GM18951 (cell line): ENCODE results near the gene DNAI4.
"Not testable (repeated sequence)": the region's sequence is repeated elsewhere in the genome, so short reads cannot be mapped to it uniquely, and the experiment has no call there.

ENCODE experiments used
- POLR2A ChIP-seq: IDR thresholded peaks from 4 replicates; pipeline ENCODE4 v1.6.1; 2011; ENCODE audit warnings: mild to moderate bottlenecking; ENCODE audit not compliant: insufficient read length, insufficient read depth; ENCODE audit errors: extremely low read depth
- in situ Hi-C: fragments of 300-500 bp; cut with MboI; formaldehyde crosslinking; loops from one replicate; pipeline ENCODE4 v1.12.0; 2022; ENCODE audit warnings: low sequenced_read_pairs, mixed read lengths, inconsistent platforms; ENCODE audit not compliant: unreplicated experiment

The DNAI4 gene

GRCh38 chr1:66919063-66919462 lies 5.6 kb downstream of the DNAI4 start:
- in situ Hi-C loops, result no loop called here
- no peak for TF ChIP-seq POLR2A

- in situ Hi-C loops, result no loop called here
Observed at GRCh38 chr1:66917476-66917875, 7.2 kb downstream of the DNAI4 start.

GRCh38 chr1:66916320-66916719 lies 8.3 kb downstream of the DNAI4 start:
- no peak for TF ChIP-seq POLR2A
- in situ Hi-C loops, result no loop called here

More at GRCh38 chr1:66917476-66917875, 7.2 kb downstream of the DNAI4 start:
- TF ChIP-seq POLR2A, result no peak

DNA sequence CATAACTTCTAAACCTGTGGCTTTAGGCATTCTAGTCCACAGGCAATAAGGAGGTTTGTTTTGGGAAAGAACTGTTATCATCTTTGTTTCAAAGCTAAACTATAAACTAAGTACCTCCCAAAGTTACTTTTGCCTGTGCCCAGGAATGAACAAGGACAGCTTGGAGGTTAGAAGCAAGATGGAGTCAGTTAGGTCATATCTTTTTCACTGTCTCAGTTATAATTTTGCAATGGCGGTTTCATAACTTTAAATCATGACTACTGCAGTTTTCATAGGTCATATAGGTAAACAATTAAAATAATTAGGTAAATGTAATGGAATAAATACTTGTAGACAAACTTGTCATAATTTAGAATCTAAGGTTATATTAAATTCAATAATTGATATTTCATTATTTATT lies 9.5 kb downstream of the DNAI4 start:
- in situ Hi-C loops, result not testable (repeated sequence)

DNA sequence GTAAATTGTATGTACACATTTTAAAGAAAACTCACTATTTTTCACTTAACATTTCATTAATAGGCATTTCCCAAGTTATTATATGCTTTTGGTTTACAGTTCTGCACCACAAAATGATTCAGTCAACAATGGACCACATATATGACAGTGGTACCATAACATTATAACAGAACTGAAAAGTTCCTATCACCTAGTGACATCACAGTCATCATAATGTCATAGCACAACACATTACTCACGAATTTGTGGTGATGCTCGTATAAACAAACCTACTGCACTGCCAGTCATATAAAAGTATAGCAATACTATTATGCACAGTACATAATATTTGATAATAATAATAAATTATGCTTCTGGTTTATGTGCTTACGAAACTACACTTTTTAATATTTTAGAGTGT lies 30.9 kb downstream of the DNAI4 start:
- TF ChIP-seq POLR2A, result no peak
- in situ Hi-C loops, result no loop called here

DNA sequence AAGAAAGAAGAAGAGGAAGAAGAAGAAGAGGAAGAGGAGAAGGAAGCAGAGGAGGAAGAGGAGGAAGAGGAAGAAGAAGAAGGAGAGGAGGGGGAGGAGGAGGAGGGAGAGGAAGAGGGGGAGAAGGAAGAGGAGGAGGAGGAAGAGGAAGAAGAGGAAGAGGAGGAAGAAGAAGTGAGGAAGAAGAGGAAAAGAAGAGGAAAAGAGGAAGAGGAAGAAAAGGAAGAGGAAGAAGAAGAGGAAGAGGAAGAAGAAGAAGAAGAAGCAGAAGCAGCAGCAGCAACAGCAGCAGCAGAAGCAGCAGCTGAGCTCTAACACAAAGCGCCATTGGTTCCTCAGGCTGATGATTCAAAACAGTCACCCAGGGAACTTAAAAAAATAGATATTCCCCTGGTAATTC lies 34.0 kb downstream of the DNAI4 start:
- TF ChIP-seq POLR2A, result no peak
- in situ Hi-C loops, result no loop called here

GRCh38 chr1:66889030-66889429 lies 35.6 kb downstream of the DNAI4 start:
- in situ Hi-C loops, result no loop called here
- TF ChIP-seq POLR2A, result no peak

DNA sequence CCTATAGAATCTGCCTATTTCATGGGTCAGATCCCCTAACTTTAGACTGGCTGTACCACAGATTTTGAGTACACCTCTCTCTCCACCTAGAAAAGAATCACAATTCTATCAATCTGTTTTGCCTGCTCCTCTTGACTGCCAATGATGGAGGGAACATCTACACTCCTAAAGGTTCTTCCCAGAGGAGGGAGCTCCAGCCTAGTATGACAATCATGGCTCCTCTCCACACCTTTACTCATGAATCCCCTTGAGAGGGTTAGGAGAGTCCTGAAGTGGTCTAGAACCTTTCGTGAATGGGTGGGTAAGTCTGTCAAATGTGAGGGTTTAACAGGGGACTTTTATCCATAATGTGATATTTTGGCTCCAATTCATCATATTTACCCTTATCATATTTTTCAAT lies 48.0 kb downstream of the DNAI4 start:
- in situ Hi-C loops, result no loop called here

GRCh38 chr1:66873111-66873510 lies 51.5 kb downstream of the DNAI4 start:
- no peak for TF ChIP-seq POLR2A
- in situ Hi-C loops, result no loop called here

More for the DNA sequence above, 48.0 kb downstream of the DNAI4 start:
- no peak for TF ChIP-seq POLR2A

GRCh38 chr1:66872024-66872423 lies 52.6 kb downstream of the DNAI4 start:
- in situ Hi-C loops, result not testable (repeated sequence)

GRCh38 chr1:66867501-66867900 lies 57.2 kb downstream of the DNAI4 start:
- TF ChIP-seq POLR2A, result no peak
- in situ Hi-C loops, result no loop called here

DNA sequence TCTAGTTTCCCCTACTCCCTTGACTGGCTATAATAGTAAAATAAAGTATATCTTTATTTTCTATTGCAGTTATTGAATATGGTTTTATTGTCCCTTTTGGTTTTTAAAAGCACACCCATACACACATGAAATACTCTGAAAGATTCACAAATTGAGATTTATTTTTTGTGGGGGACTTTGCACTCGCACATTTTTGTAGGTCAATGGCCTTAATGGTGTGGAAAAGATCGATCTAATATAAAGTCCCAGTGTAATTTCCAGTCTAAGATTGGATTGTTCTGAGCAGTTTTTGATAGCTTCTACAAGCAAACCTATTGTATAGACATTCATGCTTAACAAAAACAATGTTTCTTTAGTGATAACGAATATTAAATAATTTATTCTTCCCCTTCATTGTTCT lies 64.1 kb downstream of the DNAI4 start:
- in situ Hi-C loops, result no loop called here
- TF ChIP-seq POLR2A, result no peak

- in situ Hi-C loops, result no loop called here
- no peak for TF ChIP-seq POLR2A
Observed at GRCh38 chr1:66853379-66853778, 71.3 kb downstream of the DNAI4 start.

GRCh38 chr1:66852870-66853269 lies 71.8 kb downstream of the DNAI4 start:
- TF ChIP-seq POLR2A, result no peak

GRCh38 chr1:66850989-66851388 lies 73.7 kb downstream of the DNAI4 start:
- in situ Hi-C loops, result no loop called here
- no peak for TF ChIP-seq POLR2A

More at GRCh38 chr1:66852870-66853269, 71.8 kb downstream of the DNAI4 start:
- in situ Hi-C loops, result no loop called here
